GM23338 (cell line): ENCODE results near the gene KRT1. TPM values are rescaled to one million over a fixed set of nuclear protein-coding genes. Genes with fewer than 3 reads are reported as not detected.

ENCODE experiments used
- ATAC-seq: fragments of 200-7000 bp; cut with Tn5 transposase; 3 replicates; pipeline ENCODE4 v1.9.1; 2020
- DNase-seq: peaks from one replicate; pipeline ENCODE4 v3.0.0-alpha.2; 2015; ENCODE audit warnings: low spot score
- H2AFZ ChIP-seq: fragments of 200-600 bp; sonication (generic); 2 replicates; pipeline ENCODE4 v1.8.0; 2016; ENCODE audit warnings: antibody characterized with exemption, mild to moderate bottlenecking, moderate library complexity
- H3F3A ChIP-seq: fragments of 200-600 bp; sonication (generic); replicated peaks from 2 replicates; pipeline ENCODE4 v1.8.0; 2017; ENCODE audit warnings: antibody characterized with exemption, mixed run types, low read depth
- H3K27ac ChIP-seq: fragments of 200-600 bp; sonication (generic); 2 replicates; pipeline ENCODE4 v1.6.1; 2016; ENCODE audit warnings: low read depth
- H3K27me3 ChIP-seq: fragments of 200-600 bp; sonication (generic); 2 replicates; pipeline ENCODE4 v1.8.0; 2016; ENCODE audit warnings: mild to moderate bottlenecking, mixed run types, moderate library complexity; ENCODE audit not compliant: insufficient read depth
- H3K36me3 ChIP-seq: fragments of 200-600 bp; sonication (generic); 2 replicates; pipeline ENCODE4 v1.8.0; 2016; ENCODE audit warnings: mild to moderate bottlenecking; ENCODE audit not compliant: insufficient read depth
- H3K4me1 ChIP-seq: fragments of 200-600 bp; sonication (generic); 2 replicates; pipeline ENCODE4 v1.8.0; 2016; ENCODE audit warnings: mild to moderate bottlenecking, moderate library complexity; ENCODE audit not compliant: insufficient read depth
- H3K4me2 ChIP-seq: fragments of 200-600 bp; sonication (generic); 2 replicates; pipeline ENCODE4 v1.7.1; 2017; ENCODE audit warnings: mixed run types
- H3K4me3 ChIP-seq: fragments of 200-600 bp; sonication (generic); 2 replicates; pipeline ENCODE4 v1.6.1; 2016; ENCODE audit warnings: mixed run types
- H3K79me2 ChIP-seq: fragments of 200-600 bp; sonication (generic); replicated peaks from 2 replicates; pipeline ENCODE4 v1.8.0; 2017; ENCODE audit warnings: mild to moderate bottlenecking; ENCODE audit not compliant: insufficient read depth
- H3K9me2 ChIP-seq: fragments of 200-600 bp; sonication (generic); 2 replicates; pipeline ENCODE4 v1.8.0; 2017; ENCODE audit not compliant: insufficient read depth
- H4K20me1 ChIP-seq: fragments of 200-600 bp; sonication (generic); replicated peaks from 2 replicates; pipeline ENCODE4 v1.8.0; 2017; ENCODE audit warnings: mild to moderate bottlenecking; ENCODE audit not compliant: insufficient read depth
- H3K27ac Mint-ChIP-seq: 2 replicates; pipeline ENCODE4 v1.8.0; 2020; ENCODE audit warnings: inconsistent platforms, mild to moderate bottlenecking, moderate library complexity, mixed read lengths
- H3K27me3 Mint-ChIP-seq: 3 replicates; pipeline ENCODE4 v1.8.0; 2022; ENCODE audit warnings: low read depth, mild to moderate bottlenecking, moderate library complexity, mixed read lengths, inconsistent platforms; ENCODE audit not compliant: insufficient read depth, poor library complexity
- H3K36me3 Mint-ChIP-seq: 3 replicates; pipeline ENCODE4 v1.8.0; 2021; ENCODE audit warnings: low read depth, mild to moderate bottlenecking, inconsistent platforms, moderate library complexity, mixed read lengths
- H3K4me1 Mint-ChIP-seq: 3 replicates; pipeline ENCODE4 v1.8.0; 2020; ENCODE audit warnings: mild to moderate bottlenecking, inconsistent platforms, mixed read lengths
- H3K4me3 Mint-ChIP-seq: 3 replicates; pipeline ENCODE4 v1.8.0; 2021; ENCODE audit warnings: moderate library complexity, mild to moderate bottlenecking, inconsistent platforms, mixed read lengths
- H3K9me3 Mint-ChIP-seq: 3 replicates; pipeline ENCODE4 v1.8.0; 2020; ENCODE audit warnings: moderate library complexity, mild to moderate bottlenecking, inconsistent platforms, mixed read lengths
- CTCF ChIP-seq, 2 experiments: fragments of 200-600 bp in 1 of 2; sonication (generic) in 1 of 2; conservative IDR thresholded peaks; 2 replicates each; pipeline versions ENCODE4 v1.5.1 to v1.6.1; 2016 to 2017; ENCODE audit warnings: antibody characterized with exemption in 2 of 2, low read depth in 2 of 2, mild to moderate bottlenecking in 2 of 2, moderate library complexity in 1 of 2
- ETS1 ChIP-seq: IDR thresholded peaks from 2 replicates; pipeline ENCODE4 v1.6.1; 2016; ENCODE audit warnings: antibody characterized with exemption
- EZH2 ChIP-seq: fragments of 200-600 bp; sonication (generic); IDR thresholded peaks from one replicate; pipeline ENCODE4 v1.8.0; 2017; ENCODE audit warnings: antibody characterized with exemption, mild to moderate bottlenecking, low read depth; ENCODE audit not compliant: unreplicated experiment
- EZH2phosphoT487 ChIP-seq: fragments of 200-600 bp; sonication (generic); IDR thresholded peaks from one replicate; pipeline ENCODE4 v1.8.1; 2018; ENCODE audit warnings: antibody characterized with exemption; ENCODE audit not compliant: unreplicated experiment
- JUNB ChIP-seq: IDR thresholded peaks from one replicate; pipeline ENCODE4 v1.6.1; 2016; ENCODE audit warnings: antibody characterized with exemption; ENCODE audit not compliant: unreplicated experiment
- NANOG ChIP-seq: IDR thresholded peaks from 2 replicates; pipeline ENCODE4 v1.6.1; 2016; ENCODE audit warnings: antibody characterized with exemption, borderline replicate concordance
- POLR2AphosphoS5 ChIP-seq: IDR thresholded peaks from 2 replicates; pipeline ENCODE4 v1.6.1; 2016; ENCODE audit warnings: antibody characterized with exemption, low read depth
- ZNF331 ChIP-seq: fragments of 250-450 bp; sonication (Bioruptor Pico); IDR thresholded peaks from 2 replicates; pipeline ENCODE4 v1.5.0; 2020; ENCODE audit warnings: low read depth, mild to moderate bottlenecking, moderate library complexity
- polyA plus RNA-seq: library from polyadenylated mRNA; unstranded; fragments of >200 nt; fragmentation: Nextera tagmentation; extraction: Ambion mirVana; gene quantifications from 2 replicates; pipeline ENCODE4 v1.2.1, GENCODE V29; 2016
- total RNA-seq: library from RNA; depleted of rRNA; stranded (reverse); fragments of >200 nt; shearing (Covaris generic); gene quantifications from 2 replicates; pipeline ENCODE4 v1.2.3, GENCODE V29; 2014

The KRT1 gene
- total and polyA plus RNA-seq, 2 experiments from 2014 or later = not detected

GRCh38 chr12:52673217-52673616, 7.0 kb downstream of the KRT1 start:
- ATAC-seq (no peak), DNase-seq (no peak)
- no peak overlapping the region for H3K27ac ChIP-seq
- Mint-ChIP-seq H3K4me3 (no peak overlapping the region), H3K27ac (no peak overlapping the region), H3K4me1 (no peaks in the 10 kb centered on the region), H3K36me3 (no peaks in the 10 kb centered on the region), H3K27me3 (no peaks in the 10 kb centered on the region), H3K9me3 (no peaks in the 10 kb centered on the region)
- no peaks in the 10 kb centered on the region for H3K9me2 ChIP-seq
- no peaks in the 10 kb centered on the region for H3F3A ChIP-seq
- H3K4me1 ChIP-seq = no peaks in the 10 kb centered on the region
- H3K4me3 ChIP-seq = no peak overlapping the region
- no peak overlapping the region for H3K4me2 ChIP-seq
- H3K79me2 ChIP-seq = no peaks in the 10 kb centered on the region
- no peak for TF ChIP-seq POLR2AphosphoS5
- TF ChIP-seq ETS1 = no peak
- no peak for TF ChIP-seq CTCF (conservative IDR thresholded peaks at IDR 0.05; ENCODE audit: low read depth in 2 of 2)
- no peaks in the 10 kb centered on the region for H3K27me3 ChIP-seq
- H3K36me3 ChIP-seq = no peaks in the 10 kb centered on the region
- H4K20me1 ChIP-seq = no peaks in the 10 kb centered on the region
- H2AFZ ChIP-seq = no peak overlapping the region

- Histone ChIP-seq H3K4me1 (no peaks in the 10 kb centered on the region), H3F3A (no peaks in the 10 kb centered on the region), H3K4me2 (no peak overlapping the region), H4K20me1 (no peaks in the 10 kb centered on the region), H3K36me3 (no peaks in the 10 kb centered on the region), H3K27me3 (no peaks in the 10 kb centered on the region), H3K27ac (no peak overlapping the region), H2AFZ (no peak overlapping the region), H3K4me3 (no peak overlapping the region), H3K79me2 (no peaks in the 10 kb centered on the region), H3K9me2 (no peaks in the 10 kb centered on the region)
- Mint-ChIP-seq H3K27ac (no peak overlapping the region), H3K4me3 (no peak overlapping the region), H3K36me3 (no peaks in the 10 kb centered on the region), H3K27me3 (no peaks in the 10 kb centered on the region), H3K4me1 (no peaks in the 10 kb centered on the region), H3K9me3 (no peaks in the 10 kb centered on the region)
- TF ChIP-seq EZH2 (no peak), EZH2phosphoT487 (no peak), POLR2AphosphoS5 (no peak), NANOG (no peak), ZNF331 (CRISPR knock-in tag) (no peak), CTCF (conservative IDR thresholded peaks at IDR 0.05; ENCODE audit: low read depth in 2 of 2) (no peak), JUNB (no peak)
- ATAC-seq (no peak), DNase-seq (no peak)
Measured at GRCh38 chr12:52672321-52672933, 7.8 kb downstream of the KRT1 start.
